HL-60 (cell line): ENCODE data around the gene LIN7C.

ENCODE experiments used
- DNase-seq, 2 experiments: peaks; one replicate each; pipeline ENCODE4 v3.0.0-alpha.2; 2010 to 2020; ENCODE audit warnings: low read depth in 1 of 2, low spot score in 1 of 2
- H3K27ac ChIP-seq: fragments of 250-450 bp; sonication (Bioruptor Pico); replicated peaks from 2 replicates; pipeline ENCODE4 v1.5.1; 2020; ENCODE audit warnings: mild to moderate bottlenecking, moderate library complexity
- H3K27me3 ChIP-seq: fragments of 250-450 bp; sonication (Bioruptor Pico); 2 replicates; pipeline ENCODE4 v1.5.1; 2021; ENCODE audit warnings: mild to moderate bottlenecking, moderate library complexity; ENCODE audit not compliant: insufficient read depth, poor library complexity, severe bottlenecking
- H3K4me3 ChIP-seq: replicated peaks from 2 replicates; pipeline ENCODE4 v1.5.1; 2011; ENCODE audit warnings: mild to moderate bottlenecking, control low read depth, low read length; ENCODE audit not compliant: insufficient read depth
- CTCF ChIP-seq: IDR thresholded peaks from one replicate; pipeline ENCODE4 v1.5.1; 2011; ENCODE audit warnings: low read length, control low read depth, inconsistent platforms; ENCODE audit not compliant: insufficient read depth
- GABPA ChIP-seq: IDR thresholded peaks from 2 replicates; pipeline ENCODE4 v1.6.1; 2012; ENCODE audit warnings: low read depth
- POLR2AphosphoS5 ChIP-seq: IDR thresholded peaks from 2 replicates; pipeline ENCODE4 v1.6.1; 2012; ENCODE audit warnings: low read depth
- REST ChIP-seq: IDR thresholded peaks from 2 replicates; pipeline ENCODE4 v1.6.1; 2012; ENCODE audit warnings: low read depth; ENCODE audit not compliant: insufficient replicate concordance
- SPI1 ChIP-seq: IDR thresholded peaks from 2 replicates; pipeline ENCODE4 v1.6.1; 2012; ENCODE audit warnings: low read depth, mild to moderate bottlenecking, borderline replicate concordance

Gene LIN7C

GRCh38 chr11:27501100-27501499 is 5.5 kb downstream of the LIN7C start:
- Histone ChIP-seq H3K4me3 (no peak overlapping the region), H3K27ac (no peak overlapping the region), H3K27me3 (no peaks in the 10 kb centered on the region)
- DNase-seq = no peak
- TF ChIP-seq GABPA (no peak), CTCF (no peak), SPI1 (no peak), POLR2AphosphoS5 (no peak), REST (no peak)

GRCh38 chr11:27497911-27498310 is 8.7 kb downstream of the LIN7C start:
- DNase-seq = no peak
- Histone ChIP-seq H3K4me3 (no peak overlapping the region), H3K27me3 (no peaks in the 10 kb centered on the region), H3K27ac (no peak overlapping the region)
- TF ChIP-seq POLR2AphosphoS5 (no peak), SPI1 (no peak)

GRCh38 chr11:27497284-27497866 is 9.2 kb downstream of the LIN7C start:
- no peak overlapping the region for H3K27ac ChIP-seq
- H3K27me3 ChIP-seq = no peaks in the 10 kb centered on the region
- no peak for DNase-seq
- no peak for TF ChIP-seq REST
- TF ChIP-seq POLR2AphosphoS5 = no peak
- no peak for TF ChIP-seq GABPA
- TF ChIP-seq SPI1 = no peak
- TF ChIP-seq CTCF = no peak
- no peak overlapping the region for H3K4me3 ChIP-seq

- Histone ChIP-seq H3K27ac (no peak overlapping the region), H3K4me3 (no peak overlapping the region), H3K27me3 (no peaks in the 10 kb centered on the region)
- TF ChIP-seq GABPA = no peak
- no peak for TF ChIP-seq SPI1
- no peak for TF ChIP-seq REST
- TF ChIP-seq CTCF = no peak
- TF ChIP-seq POLR2AphosphoS5 = no peak
- DNase-seq = no peak
Observed at GRCh38 chr11:27496461-27496860, 10.1 kb downstream of the LIN7C start.
